WTC11 (cell line): ENCODE data around the gene CMC1. TPM values are rescaled to one million over a fixed set of nuclear protein-coding genes. Genes with fewer than 3 reads are reported as not detected.
A peak's percentile ranks its signal among the peaks of the same experiment; 100 is the strongest.

Experiments used
- AR ChIP-seq: fragments of 250-450 bp; sonication (Bioruptor Pico); IDR thresholded peaks from 2 replicates; pipeline ENCODE4 v1.9.0; 2021; ENCODE audit warnings: mild to moderate bottlenecking
- ATF2 ChIP-seq: sonication (generic); formaldehyde crosslinking; IDR thresholded peaks from 2 replicates; pipeline ENCODE4 v1.8.1; 2022; ENCODE audit warnings: low read depth, missing genetic modification reagents, borderline replicate concordance
- CBFB ChIP-seq: sonication (generic); formaldehyde crosslinking; IDR thresholded peaks from 2 replicates; pipeline ENCODE4 v1.8.1; 2022; ENCODE audit warnings: mild to moderate bottlenecking, low read depth, missing genetic modification reagents
- CTCF ChIP-seq: fragments of 200-600 bp; IDR thresholded peaks from 2 replicates; pipeline ENCODE4 v1.8.0; 2022; ENCODE audit warnings: antibody characterized with exemption
- ELF4 ChIP-seq: sonication (generic); formaldehyde crosslinking; IDR thresholded peaks from 2 replicates; pipeline ENCODE4 v1.8.1; 2022; ENCODE audit warnings: low read depth, mild to moderate bottlenecking, moderate library complexity, missing genetic modification reagents
- EMX1 ChIP-seq: fragments of 250-450 bp; sonication (Bioruptor Pico); IDR thresholded peaks from 2 replicates; pipeline ENCODE4 v1.8.0; 2021; ENCODE audit warnings: mild to moderate bottlenecking
- ETV6 ChIP-seq: sonication (generic); formaldehyde crosslinking; IDR thresholded peaks from 2 replicates; pipeline ENCODE4 v1.8.1; 2022; ENCODE audit warnings: mild to moderate bottlenecking, missing genetic modification reagents
- FOXK1 ChIP-seq: sonication (generic); formaldehyde crosslinking; IDR thresholded peaks from 2 replicates; pipeline ENCODE4 v1.8.0; 2022; ENCODE audit warnings: mild to moderate bottlenecking, moderate library complexity, missing genetic modification reagents
- HMGA2 ChIP-seq: fragments of 250-450 bp; sonication (Bioruptor Pico); IDR thresholded peaks from 2 replicates; pipeline ENCODE4 v1.4.0; 2021; ENCODE audit warnings: mild to moderate bottlenecking, moderate library complexity
- MXD4 ChIP-seq: fragments of 250-450 bp; sonication (Bioruptor Pico); IDR thresholded peaks from 2 replicates; pipeline ENCODE4 v1.8.0; 2021; ENCODE audit warnings: mild to moderate bottlenecking, moderate library complexity, borderline replicate concordance
- MYBL2 ChIP-seq: sonication (generic); formaldehyde crosslinking; IDR thresholded peaks from 2 replicates; pipeline ENCODE4 v1.8.1; 2023; ENCODE audit warnings: mild to moderate bottlenecking, moderate library complexity, missing genetic modification reagents
- NFE2L1 ChIP-seq: sonication (generic); formaldehyde crosslinking; IDR thresholded peaks from 2 replicates; pipeline ENCODE4 v1.8.1; 2023; ENCODE audit warnings: missing genetic modification reagents
- NFYB ChIP-seq: sonication (generic); formaldehyde crosslinking; conservative IDR thresholded peaks from 2 replicates; pipeline ENCODE4 v1.8.0; 2022; ENCODE audit warnings: low read depth, missing genetic modification reagents
- PRDM15 ChIP-seq: sonication (generic); formaldehyde crosslinking; IDR thresholded peaks from 2 replicates; pipeline ENCODE4 v1.8.0; 2022; ENCODE audit warnings: missing genetic modification reagents
- RELA ChIP-seq: sonication (generic); formaldehyde crosslinking; IDR thresholded peaks from 2 replicates; pipeline ENCODE4 v1.8.1; 2022; ENCODE audit warnings: missing genetic modification reagents, mild to moderate bottlenecking, borderline replicate concordance
- SOX15 ChIP-seq: fragments of 250-450 bp; sonication (Bioruptor Pico); IDR thresholded peaks from 2 replicates; pipeline ENCODE4 v1.9.0; 2021; ENCODE audit warnings: mild to moderate bottlenecking
- SP1 ChIP-seq: sonication (generic); formaldehyde crosslinking; conservative IDR thresholded peaks from 2 replicates; pipeline ENCODE4 v1.8.1; 2022; ENCODE audit warnings: missing genetic modification reagents
- TP53 ChIP-seq: sonication (generic); formaldehyde crosslinking; IDR thresholded peaks from 2 replicates; pipeline ENCODE4 v1.8.1; 2023; ENCODE audit warnings: mild to moderate bottlenecking, missing genetic modification reagents
- USF2 ChIP-seq: sonication (generic); formaldehyde crosslinking; IDR thresholded peaks from 2 replicates; pipeline ENCODE4 v1.8.1; 2023; ENCODE audit warnings: mild to moderate bottlenecking, missing genetic modification reagents, moderate library complexity
- ZBTB21 ChIP-seq: sonication (generic); formaldehyde crosslinking; IDR thresholded peaks from 2 replicates; pipeline ENCODE4 v1.8.1; 2023; ENCODE audit warnings: mild to moderate bottlenecking, missing genetic modification reagents, borderline replicate concordance
- ZNF121 ChIP-seq: sonication (generic); formaldehyde crosslinking; IDR thresholded peaks from 2 replicates; pipeline ENCODE4 v1.8.0; 2023; ENCODE audit warnings: missing genetic modification reagents
- ZNF219 ChIP-seq: sonication (generic); formaldehyde crosslinking; IDR thresholded peaks from 2 replicates; pipeline ENCODE4 v1.8.0; 2023; ENCODE audit warnings: missing genetic modification reagents, mild to moderate bottlenecking, borderline replicate concordance
- ZNF263 ChIP-seq: sonication (generic); formaldehyde crosslinking; IDR thresholded peaks from 2 replicates; pipeline ENCODE4 v1.8.1; 2022; ENCODE audit warnings: low read depth, mild to moderate bottlenecking, moderate library complexity, missing genetic modification reagents
- ZNF396 ChIP-seq: fragments of 250-450 bp; sonication (Bioruptor Pico); IDR thresholded peaks from 2 replicates; pipeline ENCODE4 v1.8.0; 2021; ENCODE audit warnings: mild to moderate bottlenecking, moderate library complexity, borderline replicate concordance
- ZNF512 ChIP-seq: sonication (generic); formaldehyde crosslinking; IDR thresholded peaks from 2 replicates; pipeline ENCODE4 v1.8.1; 2022; ENCODE audit warnings: missing genetic modification reagents, borderline replicate concordance
- total RNA-seq: library from RNA; stranded (reverse); gene quantifications from 3 replicates; pipeline ENCODE4 v1.2.3, GENCODE V29; 2021

CMC1 gene
- total RNA-seq, 1 experiment from 2014 or later, result 25.3 TPM

- peak; percentile 43; the same call in 1 of the 2 replicates for TF ChIP-seq MYBL2 (CRISPR knock-in tag)
- TF ChIP-seq ZNF512, result no peak
- TF ChIP-seq ZNF396, result no peak
- peak; percentile 75; the same call in 1 of the 2 replicates for TF ChIP-seq RELA (CRISPR knock-in tag)
- TF ChIP-seq SP1 (CRISPR knock-in tag), result peak; percentile 92
- peak; percentile 46; the same call in 1 of the 2 replicates for TF ChIP-seq ZNF219 (CRISPR knock-in tag)
- TF ChIP-seq TP53 (CRISPR knock-in tag), result no peak
- TF ChIP-seq USF2 (CRISPR knock-in tag), result 0 out of 2 replicates have a peak, but pooled peaks have one; percentile 37
- TF ChIP-seq SOX15, result no peak
- no peak for TF ChIP-seq CTCF
- TF ChIP-seq CBFB (CRISPR knock-in tag), result peak; percentile 34; the same call in 1 of the 2 replicates
- no peak for TF ChIP-seq AR (CRISPR knock-in tag)
- no peak for TF ChIP-seq HMGA2 (CRISPR knock-in tag)
- TF ChIP-seq ETV6 (CRISPR knock-in tag), result peak; percentile 98
- no peak for TF ChIP-seq ZNF263 (CRISPR knock-in tag)
- no peak for TF ChIP-seq NFYB (CRISPR knock-in tag)
- no peak for TF ChIP-seq PRDM15 (CRISPR knock-in tag)
- TF ChIP-seq ZBTB21 (CRISPR knock-in tag), result 0 out of 2 replicates have a peak, but pooled peaks have one; percentile 45
- no peak for TF ChIP-seq ATF2
- TF ChIP-seq EMX1 (CRISPR knock-in tag), result no peak; the same call in 1 of the 2 replicates
- TF ChIP-seq MXD4 (CRISPR knock-in tag), result no peak
- peak; percentile 61; the same call in 1 of the 2 replicates for TF ChIP-seq ELF4 (CRISPR knock-in tag)
- TF ChIP-seq FOXK1 (CRISPR knock-in tag), result peak; percentile 90; the same call in 1 of the 2 replicates
- no peak for TF ChIP-seq ZNF121 (CRISPR knock-in tag)
- TF ChIP-seq NFE2L1 (CRISPR knock-in tag), result no peak
Observed at GRCh38 chr3:28241221-28242160, at the start of gene CMC1 (continued).
